Breast epithelium (tissue), 3 donors: ENCODE results near the gene MYO15B.

Experiments
- CTCF ChIP-seq, 3 donors: fragments of 450-650 bp; IDR thresholded peaks; one replicate each; pipeline ENCODE4 v1.5.1; 2016 to 2017; ENCODE audit warnings: antibody characterized with exemption in 3 of 3, mild to moderate bottlenecking in 3 of 3, moderate library complexity in 3 of 3
- POLR2AphosphoS5 ChIP-seq, 3 donors: sonication (generic); formaldehyde crosslinking; IDR thresholded peaks; one replicate each; pipeline ENCODE4 v1.6.1; 2017; ENCODE audit warnings: antibody characterized with exemption in 3 of 3

- TF ChIP-seq POLR2AphosphoS5 (IDR thresholded peaks at IDR 0.05) (no peak), CTCF (IDR thresholded peaks at IDR 0.05) (peak; percentile 43 to 49 (median 44))
Observed at GRCh38 chr17:75601057-75601987, 13.7 kb downstream of the MYO15B start.
